GM18519 (cell line): Measurements from ENCODE around the gene IL1RAP.

Source experiments
- ATAC-seq: cut with Tn5 transposase; IDR thresholded peaks from one replicate; pipeline ENCODE4 v1.9.1; 2021; ENCODE audit warnings: mild to moderate bottlenecking, moderate library complexity; ENCODE audit not compliant: unreplicated experiment, low FRiP score

The IL1RAP gene

DNA sequence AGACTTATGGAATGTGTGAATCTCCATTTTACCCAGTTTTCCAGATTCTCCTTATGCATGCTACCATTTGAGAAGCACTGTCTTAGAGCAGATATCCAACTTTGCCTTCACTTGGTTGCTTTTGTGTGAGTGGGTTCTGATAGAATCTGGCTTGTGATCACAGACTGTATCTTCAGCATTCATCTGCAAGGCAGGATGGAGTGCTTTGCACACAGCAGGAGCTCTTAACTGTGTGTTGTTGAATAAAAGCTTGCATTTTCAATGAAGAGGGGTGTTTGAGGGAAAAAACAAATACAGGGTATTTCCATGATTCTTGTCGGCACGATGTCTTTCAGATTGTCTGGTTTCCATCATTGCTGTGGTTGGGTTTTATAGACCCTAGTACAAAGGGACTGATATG, 24.4 kb downstream of the IL1RAP start:
- ATAC-seq = no peak

DNA sequence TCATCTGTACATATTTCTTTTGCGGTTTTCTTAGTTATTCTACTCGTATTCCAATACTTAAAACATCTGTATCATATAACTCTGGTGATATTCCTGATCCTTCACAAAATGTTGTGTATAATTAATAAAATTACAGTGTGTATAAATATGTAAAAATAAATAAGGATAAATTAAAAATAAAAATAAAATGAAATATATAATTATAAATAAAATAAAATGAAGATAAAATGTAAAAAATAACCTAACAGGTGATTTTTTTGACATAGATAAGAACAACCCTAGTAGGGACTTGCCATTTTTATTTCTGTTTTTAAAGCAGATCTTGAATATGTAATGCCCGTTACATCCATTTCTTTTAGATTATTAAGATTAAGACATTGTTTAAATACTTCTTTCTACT, 25.6 kb downstream of the IL1RAP start:
- no peak for ATAC-seq

DNA sequence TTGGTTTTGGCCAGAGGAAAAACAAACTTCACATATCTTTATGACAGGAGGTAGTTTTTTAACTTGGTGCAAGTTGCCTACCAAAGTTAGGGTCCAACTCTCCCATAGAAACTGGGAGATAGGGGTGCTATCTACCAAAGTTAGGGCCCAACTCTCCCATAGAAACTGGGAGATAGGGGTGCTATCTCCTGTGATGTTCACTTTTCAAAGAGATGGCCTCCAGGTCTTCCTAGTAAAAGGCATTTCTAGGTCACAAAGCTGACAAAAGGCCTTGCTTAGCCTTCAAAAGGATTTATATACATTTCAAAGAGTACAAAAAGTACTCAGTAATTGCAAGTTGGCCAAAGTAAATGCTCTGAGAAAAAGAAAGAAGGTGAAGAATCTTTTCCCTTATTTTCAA, 27.1 kb downstream of the IL1RAP start:
- ATAC-seq = no peak

DNA sequence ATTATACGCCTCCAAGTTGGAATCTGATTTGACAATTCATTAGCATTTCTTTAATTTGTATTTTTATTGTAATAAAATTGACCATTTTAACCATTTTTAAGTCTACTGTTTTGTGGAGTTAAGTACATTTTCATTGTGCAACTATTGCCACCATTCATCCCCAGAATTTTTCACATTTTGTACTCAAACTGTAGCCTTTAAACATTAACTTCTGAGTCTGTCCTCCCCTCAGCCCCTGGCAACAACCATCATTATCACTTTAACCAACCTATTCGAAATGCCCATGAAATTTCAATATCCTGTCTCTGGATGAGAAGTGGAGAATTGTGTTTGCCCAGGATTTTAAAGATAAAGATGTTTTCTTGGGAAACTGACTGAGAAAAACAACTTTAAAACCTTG, 27.7 kb downstream of the IL1RAP start:
- no peak for ATAC-seq

DNA sequence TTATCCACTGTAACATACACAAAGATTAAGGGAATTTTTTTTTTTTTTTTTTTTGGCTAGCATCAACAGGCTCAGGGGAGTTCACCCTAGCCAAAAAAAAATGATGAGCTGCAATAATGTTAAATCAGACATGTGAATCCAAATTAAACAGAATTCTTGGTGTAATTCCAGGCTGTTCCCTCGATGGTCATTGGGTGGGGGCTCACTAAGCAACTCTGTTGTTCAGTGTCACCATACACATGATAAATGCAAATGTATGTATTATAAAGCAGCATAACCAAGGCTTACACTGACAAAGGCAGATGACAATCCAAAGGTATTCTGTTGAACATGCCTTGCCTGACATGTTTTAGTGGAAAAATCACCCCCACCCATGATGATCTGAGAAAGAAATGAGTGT, 29.0 kb downstream of the IL1RAP start:
- no peak for ATAC-seq

DNA sequence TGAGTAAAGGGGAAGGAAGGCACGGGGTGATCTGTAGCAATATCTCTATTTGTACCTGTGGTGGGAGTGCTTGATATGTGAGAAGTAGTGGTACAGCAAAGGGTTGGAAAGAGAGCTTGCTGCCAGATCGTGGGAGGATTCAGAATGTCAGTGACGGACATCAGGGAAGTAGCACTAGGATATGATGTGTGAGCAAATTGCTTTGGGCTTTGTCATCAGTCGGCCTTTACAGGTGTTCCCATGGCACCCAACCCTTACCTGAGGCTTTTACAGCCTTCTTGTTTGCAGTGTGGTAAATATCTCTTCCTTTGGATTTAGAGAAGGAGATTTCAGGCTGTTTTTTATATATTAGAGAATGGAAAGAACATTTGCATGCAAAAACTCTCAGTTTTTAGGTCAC, 29.8 kb downstream of the IL1RAP start:
- no peak for ATAC-seq

DNA sequence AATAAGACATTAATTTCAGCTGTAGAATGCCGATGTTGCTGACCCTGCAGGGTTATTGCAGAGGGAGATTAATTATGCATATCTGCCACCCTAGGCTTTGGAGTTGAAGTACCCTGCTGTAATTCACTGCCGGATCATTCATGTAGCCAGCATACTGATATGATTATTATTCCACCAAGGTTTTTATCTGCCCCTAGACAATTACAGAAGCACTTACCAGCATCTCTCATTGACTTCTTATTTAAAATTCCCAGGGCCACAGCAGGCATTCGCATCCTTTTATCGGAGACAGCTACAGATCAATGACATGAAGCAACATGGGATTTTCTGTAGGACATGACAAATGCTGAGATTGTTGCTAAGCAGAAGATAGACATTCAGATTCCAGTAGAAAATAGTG, 31.3 kb downstream of the IL1RAP start:
- no peak for ATAC-seq

DNA sequence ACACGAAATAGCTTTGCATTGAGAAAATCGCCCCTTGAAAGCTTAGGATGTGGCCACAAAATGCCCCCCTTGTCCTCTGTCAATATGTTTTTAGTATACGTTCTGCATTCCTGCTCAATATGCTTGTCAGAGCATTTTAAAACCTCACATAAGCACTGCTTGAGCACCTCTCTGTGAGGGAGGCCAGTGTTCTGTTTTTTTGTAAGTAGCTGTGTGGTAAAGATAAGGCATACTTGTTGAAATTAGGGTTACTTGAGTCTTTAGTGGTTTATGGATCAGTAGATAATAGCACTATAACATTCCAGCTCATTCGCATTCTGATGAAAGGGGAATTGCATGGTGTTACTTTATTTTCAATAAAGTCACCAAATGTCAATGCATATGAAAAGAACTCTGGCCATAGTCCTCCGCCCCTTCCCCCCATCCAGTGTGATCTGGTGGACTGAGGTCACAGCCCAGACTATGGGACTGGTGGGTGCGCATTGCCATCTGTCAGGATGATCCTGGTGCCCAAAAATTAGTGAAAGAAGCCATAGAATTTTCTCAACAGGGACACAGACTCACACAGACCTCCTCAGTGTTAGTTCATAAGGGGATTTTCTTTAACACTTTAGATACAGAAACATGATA, 33.1 kb downstream of the IL1RAP start:
- no peak for ATAC-seq

DNA sequence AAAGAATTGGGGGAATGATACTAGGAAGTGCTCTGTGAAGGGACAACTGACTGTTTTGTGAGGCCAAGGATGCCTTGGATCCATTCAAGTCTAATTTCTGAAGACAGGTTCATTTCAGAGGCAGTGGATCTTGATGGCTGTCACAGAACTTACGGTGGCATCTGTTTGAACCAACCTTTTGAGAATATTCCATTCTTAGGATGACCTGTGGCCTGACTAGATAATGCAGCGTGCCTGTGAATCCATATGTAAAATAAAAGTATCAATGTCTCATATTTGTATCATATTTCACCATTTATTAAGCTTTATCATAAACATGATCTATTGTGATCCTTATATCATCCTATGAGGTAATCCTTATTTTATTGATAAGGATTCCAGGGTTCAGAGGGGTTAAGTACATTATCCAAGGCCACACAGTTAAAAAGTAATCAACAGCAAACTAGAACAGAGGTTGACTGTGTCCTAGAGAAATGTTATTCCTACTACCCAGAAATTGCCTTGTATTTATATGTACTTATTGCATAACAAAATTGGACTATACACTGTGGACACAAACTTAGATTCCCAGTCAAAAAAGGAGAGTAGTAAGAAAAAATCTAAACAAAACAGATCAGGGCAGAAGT, 34.3 kb downstream of the IL1RAP start:
- ATAC-seq = no peak

DNA sequence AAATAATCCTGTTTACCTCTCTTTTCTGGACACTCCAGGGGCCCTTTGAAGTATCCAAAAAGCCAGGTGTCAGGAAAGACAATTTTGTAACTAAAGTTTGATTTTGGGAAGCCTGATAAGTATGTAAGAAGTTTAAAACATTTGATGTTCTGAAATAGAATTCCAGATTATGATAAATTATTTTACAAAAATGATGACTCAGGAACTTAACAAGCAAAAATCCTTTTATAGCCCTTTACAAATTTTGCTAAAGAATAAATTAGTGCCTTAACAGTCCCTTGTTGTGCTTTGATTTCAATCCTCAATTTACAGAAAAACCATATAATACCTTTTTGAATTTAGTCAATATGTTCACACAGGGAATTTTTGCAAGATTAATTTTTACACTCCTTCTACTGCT, 38.1 kb downstream of the IL1RAP start:
- ATAC-seq = no peak

DNA sequence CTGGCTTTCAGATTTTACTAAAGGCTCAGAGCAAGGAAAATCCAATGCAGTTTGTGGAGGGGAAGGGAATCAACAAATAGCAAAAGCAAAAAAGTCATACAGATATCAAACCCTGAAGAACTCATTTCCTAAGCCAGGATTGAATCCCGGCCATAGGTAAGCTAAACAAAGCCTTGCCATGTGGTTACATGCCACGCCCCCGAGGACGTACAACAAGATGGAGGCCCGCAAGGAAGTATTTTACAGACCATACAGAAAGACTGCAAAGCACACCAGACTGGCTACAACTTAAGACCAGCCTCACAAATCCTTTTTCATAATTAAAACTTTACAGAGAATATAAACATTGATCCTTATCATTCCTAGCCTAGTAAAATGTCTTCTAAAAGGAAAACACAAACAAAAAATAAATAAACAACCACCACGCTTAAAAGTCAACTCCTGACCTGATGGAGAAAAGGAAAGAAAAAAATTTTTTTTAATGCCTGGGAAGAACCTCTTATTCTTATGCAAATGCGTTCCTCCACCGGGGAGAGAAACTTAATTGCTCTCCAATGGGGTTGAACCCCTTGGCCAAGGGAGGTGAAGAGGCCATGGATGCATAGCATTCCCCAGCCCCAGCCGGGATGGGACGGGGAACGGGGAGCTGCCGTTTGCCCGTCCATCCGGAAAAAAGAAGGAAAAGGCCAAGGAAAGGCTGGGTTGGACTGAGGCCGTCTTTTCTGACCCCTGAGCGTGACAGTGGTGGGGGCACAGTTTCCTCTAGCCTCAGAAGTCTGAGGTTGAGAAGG, 39.3 kb downstream of the IL1RAP start:
- no peak for ATAC-seq

DNA sequence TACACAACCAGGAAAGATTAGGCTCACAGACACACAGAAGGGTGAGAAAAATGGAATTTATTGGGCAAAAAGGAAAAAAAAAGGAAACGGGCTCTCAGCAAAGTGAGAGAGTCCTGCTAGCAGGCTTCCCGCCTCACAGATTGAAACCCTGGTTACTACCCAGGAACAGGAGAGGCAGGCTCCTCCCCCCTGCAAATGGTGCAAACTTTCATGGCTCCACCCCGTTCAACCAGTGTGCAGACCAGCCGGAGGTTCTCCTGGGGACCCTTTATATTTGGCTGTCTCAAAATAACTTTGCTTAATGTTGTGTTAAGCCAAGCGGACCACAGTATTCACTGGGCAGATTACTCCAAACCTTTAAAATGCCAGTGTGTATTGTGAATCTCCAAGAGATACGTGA, 40.3 kb downstream of the IL1RAP start:
- no peak for ATAC-seq

DNA sequence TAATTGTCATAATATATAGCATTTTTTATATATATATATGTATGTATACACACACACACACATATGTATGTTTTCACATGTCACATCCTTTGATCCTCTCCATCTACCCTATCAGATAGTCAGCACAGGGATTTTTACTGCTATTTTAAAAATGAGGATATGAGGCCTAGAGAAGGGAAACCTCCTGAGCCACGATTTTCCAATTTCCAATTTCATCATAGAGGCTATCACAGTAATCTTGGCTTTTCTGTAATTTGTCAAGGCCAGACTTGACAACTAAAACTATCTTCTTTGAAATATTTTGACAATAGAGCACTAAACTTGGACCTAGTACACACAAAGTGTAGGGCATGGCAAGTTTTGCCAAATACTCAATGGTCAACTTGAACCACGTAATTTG, 42.5 kb downstream of the IL1RAP start:
- no peak for ATAC-seq

DNA sequence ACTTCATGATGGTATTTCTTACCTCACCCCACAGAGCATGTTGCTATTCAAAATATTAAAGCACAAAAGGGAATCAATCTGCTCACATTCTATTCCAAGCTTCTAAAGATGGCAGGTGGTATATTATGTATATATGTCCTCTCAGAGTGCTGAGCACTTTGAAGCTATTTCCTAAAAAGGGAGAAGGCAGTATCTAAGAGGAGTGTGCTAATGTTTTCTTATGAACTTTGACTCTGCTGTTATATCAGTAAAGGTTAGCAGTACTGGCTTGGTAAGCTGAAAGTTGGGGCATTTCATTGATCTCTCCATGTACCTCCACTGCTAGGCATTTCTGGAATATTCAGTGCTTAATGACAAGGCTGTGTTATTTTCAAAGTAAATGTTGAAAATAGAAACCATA, 43.4 kb downstream of the IL1RAP start:
- no peak for ATAC-seq

DNA sequence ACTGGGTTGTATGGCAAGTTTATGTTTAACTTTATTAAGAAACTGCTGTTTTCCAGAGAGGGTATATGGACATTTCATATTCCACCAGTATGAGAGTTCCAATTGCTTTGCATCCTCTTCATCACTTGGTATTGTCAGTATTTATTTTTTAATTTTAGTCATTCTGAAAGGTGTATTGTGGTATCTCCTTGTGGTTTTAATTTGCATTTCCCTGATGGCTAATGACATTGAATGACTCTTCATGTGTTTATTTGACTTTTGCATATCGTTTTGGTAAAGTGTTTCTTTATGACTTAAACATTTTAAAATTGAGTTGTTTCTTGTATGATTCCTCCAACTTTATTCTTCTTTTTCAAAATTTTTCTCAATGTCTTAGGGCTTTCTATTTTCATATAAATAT, 44.4 kb downstream of the IL1RAP start:
- ATAC-seq = no peak

DNA sequence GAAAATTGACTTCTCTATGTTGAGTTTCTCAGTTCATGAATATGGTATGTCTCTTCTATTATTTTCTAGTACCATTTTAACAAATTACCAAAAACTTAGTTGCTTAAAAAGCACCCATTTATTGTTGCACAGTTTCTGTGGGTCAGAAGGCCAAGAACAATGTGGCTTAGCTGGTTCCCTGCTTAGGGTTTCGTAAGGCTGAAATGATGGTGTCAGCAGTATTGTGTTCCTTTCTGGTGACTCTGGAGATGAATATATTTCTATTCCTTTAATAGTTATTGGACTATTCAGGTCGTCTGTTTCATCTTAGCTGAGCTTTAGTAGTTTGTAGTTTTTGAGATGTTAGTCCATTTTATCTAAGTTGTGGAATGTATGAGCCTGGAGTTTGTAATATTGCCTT, 44.9 kb downstream of the IL1RAP start:
- no peak for ATAC-seq

DNA sequence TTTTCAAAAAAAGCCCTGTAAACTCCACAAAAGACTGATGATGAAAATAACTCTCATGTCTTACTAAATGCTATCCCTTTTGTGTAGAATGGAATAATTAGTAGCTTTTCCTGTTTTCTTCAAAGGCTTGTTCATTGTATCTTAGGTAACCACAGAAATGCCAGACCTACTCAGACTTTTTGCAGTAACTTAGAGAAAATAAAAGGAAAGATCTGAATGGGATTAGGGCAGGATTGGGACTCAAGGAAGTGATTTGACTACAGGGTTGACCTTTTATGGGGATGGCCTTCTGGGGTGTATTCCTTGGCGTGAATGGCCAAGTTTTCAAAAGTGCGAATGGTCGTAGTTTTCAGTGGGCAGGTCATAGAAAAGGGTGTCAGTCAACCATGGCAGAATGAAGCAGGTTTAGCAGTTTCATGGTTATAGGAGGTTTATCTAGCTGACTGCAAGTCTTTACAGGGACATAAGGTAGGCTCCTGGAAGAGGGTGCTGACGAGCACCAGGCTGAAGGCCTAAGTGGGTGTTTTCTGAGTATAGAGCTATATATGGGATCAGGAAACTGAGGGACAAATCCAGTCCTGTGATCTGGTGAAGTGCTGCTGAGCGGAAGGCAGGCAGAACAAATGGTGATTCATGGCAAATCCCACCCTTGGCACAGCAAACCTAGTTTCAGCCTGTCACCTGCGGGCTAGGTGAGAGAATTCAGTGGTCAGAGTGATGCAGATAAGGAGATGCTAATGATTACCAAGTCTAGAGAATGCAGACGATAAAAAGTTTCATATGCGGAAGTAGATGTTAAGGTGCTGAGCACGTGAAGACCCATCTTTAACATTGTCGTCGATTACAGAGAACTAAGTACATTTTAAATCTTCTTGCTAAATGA, 46.4 kb downstream of the IL1RAP start:
- no peak for ATAC-seq

DNA sequence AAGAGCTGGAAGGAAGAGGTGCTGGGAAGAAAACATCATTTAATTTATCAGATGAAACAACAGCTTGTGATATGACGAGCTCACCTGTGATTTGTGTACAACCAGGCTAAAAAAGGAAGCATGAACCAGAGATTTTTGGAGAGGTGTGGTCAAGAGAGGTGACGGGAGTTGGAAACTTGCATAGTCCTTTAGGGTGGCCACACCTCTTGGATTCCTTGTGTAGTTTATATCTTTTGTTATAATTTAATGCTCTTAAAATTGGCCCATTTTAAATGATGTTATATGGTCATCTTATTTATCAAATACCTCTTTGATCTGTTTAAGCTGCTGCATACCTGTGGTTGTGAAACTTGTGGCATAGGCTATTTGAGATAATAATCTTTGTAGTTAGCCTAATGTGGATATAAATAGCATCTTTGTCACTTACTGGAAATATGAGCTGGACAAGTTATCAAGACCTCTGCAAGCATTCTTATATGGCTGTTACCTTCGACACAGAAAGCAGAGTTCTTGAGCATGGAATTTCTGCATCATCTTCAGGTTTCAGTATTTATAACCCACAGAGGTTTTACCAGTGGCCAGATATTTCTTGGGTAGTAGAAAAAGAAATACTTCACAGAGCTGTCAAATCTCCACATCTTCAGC, 49.1 kb downstream of the IL1RAP start:
- no peak for ATAC-seq

DNA sequence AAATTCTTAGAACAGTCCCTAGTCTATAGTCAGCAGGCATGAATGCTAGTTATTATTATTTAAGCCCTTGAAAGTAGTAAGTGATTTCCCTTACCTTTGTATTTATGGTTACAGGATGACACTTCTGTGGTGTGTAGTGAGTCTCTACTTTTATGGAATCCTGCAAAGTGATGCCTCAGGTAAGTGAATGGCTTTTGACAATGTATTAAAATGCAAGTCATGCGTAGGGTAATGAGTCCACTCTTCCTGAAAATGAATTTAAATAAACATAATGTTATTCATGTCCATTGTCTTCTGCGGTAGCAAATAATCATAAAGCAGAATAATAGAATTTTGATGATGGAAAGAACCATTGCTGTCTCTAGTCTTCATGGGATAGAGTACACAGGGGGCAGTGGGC, 50.3 kb downstream of the IL1RAP start:
- no peak for ATAC-seq
